ENCODE data around the gene ADI1. TPM values are rescaled to one million over a fixed set of nuclear protein-coding genes. Genes with fewer than 3 reads are reported as not detected.
A peak's percentile ranks its signal among the peaks of the same experiment; 100 is the strongest.

Gene ADI1
- 100 to 1,000 TPM; 130 to 184 TPM for total RNA-seq

GRCh38 chr2:3519255-3520205, at the start of gene ADI1:
TSS of gene ADI1 (minus strand) at chr2:3519531. CDS start at chr2:3519487, 44 bp downstream.
- Histone ChIP-seq H3K4me1 (peaks cover 0 to 59% of the 10 kb centered on the region in 2 donors), H3K9me3 (no peaks in the 10 kb centered on the region), H3K27ac (peak within 1 kb of the TSS; percentile 96 to 100), H3K4me3 (peak within 1 kb of the TSS; percentile 87 to 96), H3K36me3 (peaks cover 5% of the 10 kb centered on the region), H3K27me3 (no peaks in the 10 kb centered on the region)
- no peak for TF ChIP-seq CTCF (IDR thresholded peaks at IDR 0.05)
- DNase-seq (ENCODE audit: low spot score), result peak; percentile 91

- no peak for TF ChIP-seq CTCF (IDR thresholded peaks at IDR 0.05)
- Histone ChIP-seq H3K27ac (no peak overlapping the region), H3K4me1 (no peaks in the 10 kb centered on the region), H3K36me3 (no peaks in the 10 kb centered on the region), H3K27me3 (no peaks in the 10 kb centered on the region), H3K9me3 (no peaks in the 10 kb centered on the region), H3K4me3 (no peak overlapping the region)
- DNase-seq (ENCODE audit: low spot score), result no peak
Measured at GRCh38 chr2:3566806-3567205, 47.5 kb upstream of the ADI1 start.

GRCh38 chr2:3565117-3565516, 45.8 kb upstream of the ADI1 start:
- Histone ChIP-seq H3K27me3 (no peaks in the 10 kb centered on the region), H3K9me3 (no peaks in the 10 kb centered on the region), H3K4me1 (no peaks in the 10 kb centered on the region), H3K4me3 (no peak overlapping the region), H3K27ac (no peak overlapping the region), H3K36me3 (no peaks in the 10 kb centered on the region)
- DNase-seq (ENCODE audit: low spot score), result no peak
- no peak for TF ChIP-seq CTCF (IDR thresholded peaks at IDR 0.05)

GRCh38 chr2:3563521-3563976, 44.2 kb upstream of the ADI1 start:
- H3K36me3 ChIP-seq, result no peaks in the 10 kb centered on the region
- no peaks in the 10 kb centered on the region for H3K27me3 ChIP-seq
- no peak overlapping the region for H3K27ac ChIP-seq
- no peak for TF ChIP-seq CTCF (IDR thresholded peaks at IDR 0.05)
- H3K9me3 ChIP-seq, result no peaks in the 10 kb centered on the region
- peaks cover 0 to 7% of the 10 kb centered on the region in 2 donors for H3K4me1 ChIP-seq
- DNase-seq (ENCODE audit: low spot score), result no peak
- H3K4me3 ChIP-seq, result no peak overlapping the region

- peaks cover 32% of the 10 kb centered on the region for H3K36me3 ChIP-seq
- DNase-seq (ENCODE audit: low spot score), result peak; percentile 98
- H3K9me3 ChIP-seq, result no peaks in the 10 kb centered on the region
- H3K27me3 ChIP-seq, result no peaks in the 10 kb centered on the region
- TF ChIP-seq CTCF (IDR thresholded peaks at IDR 0.05), result no peak
- H3K27ac ChIP-seq, result peak within 1 kb of the TSS; percentile 84 to 90
- H3K4me1 ChIP-seq, result peaks cover 0 to 18% of the 10 kb centered on the region in 2 donors
- peak within 1 kb of the TSS; percentile 72 to 94 for H3K4me3 ChIP-seq
Measured at GRCh38 chr2:3558205-3559014, 39.1 kb upstream of the ADI1 start, which contains the start of gene RNASEH1. TSS of gene RNASEH1 (minus strand) at chr2:3558333. CDS start at chr2:3558260, 73 bp downstream.
